ENCODE measurements around the gene SOCS1.

- no peak for TF ChIP-seq TARDBP (IDR thresholded peaks at IDR 0.05)
- no peak for TF ChIP-seq HDGF (IDR thresholded peaks at IDR 0.05; ENCODE audit: borderline replicate concordance)
- TF ChIP-seq ARNT (IDR thresholded peaks at IDR 0.05) = no peak
- TF ChIP-seq FOXM1 (IDR thresholded peaks at IDR 0.05; ENCODE audit: borderline replicate concordance) = no peak
- TF ChIP-seq, protein P1, sequence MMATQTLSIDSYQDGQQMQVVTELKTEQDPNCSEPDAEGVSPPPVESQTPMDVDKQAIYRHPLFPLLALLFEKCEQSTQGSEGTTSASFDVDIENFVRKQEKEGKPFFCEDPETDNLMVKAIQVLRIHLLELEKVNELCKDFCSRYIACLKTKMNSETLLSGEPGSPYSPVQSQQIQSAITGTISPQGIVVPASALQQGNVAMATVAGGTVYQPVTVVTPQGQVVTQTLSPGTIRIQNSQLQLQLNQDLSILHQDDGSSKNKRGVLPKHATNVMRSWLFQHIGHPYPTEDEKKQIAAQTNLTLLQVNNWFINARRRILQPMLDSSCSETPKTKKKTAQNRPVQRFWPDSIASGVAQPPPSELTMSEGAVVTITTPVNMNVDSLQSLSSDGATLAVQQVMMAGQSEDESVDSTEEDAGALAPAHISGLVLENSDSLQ (IDR thresholded peaks at IDR 0.05) = no peak
- no peak for TF ChIP-seq FOXA1 (IDR thresholded peaks at IDR 0.05)
- no peak for TF ChIP-seq NFRKB (IDR thresholded peaks at IDR 0.05)
- no peak for TF ChIP-seq FOXK2 (IDR thresholded peaks at IDR 0.05)
- TF ChIP-seq L3MBTL2 (conservative IDR thresholded peaks at IDR 0.05) = no peak
- TF ChIP-seq SP1 (IDR thresholded peaks at IDR 0.05) = no peak
- TF ChIP-seq CTBP1 (IDR thresholded peaks at IDR 0.05; ENCODE audit: borderline replicate concordance) = no peak
- TF ChIP-seq SUZ12 (IDR thresholded peaks at IDR 0.05) = no peak
- no peak for TF ChIP-seq BHLHE40 (IDR thresholded peaks at IDR 0.05; ENCODE audit: borderline replicate concordance)
- no peak for TF ChIP-seq LEF1 (IDR thresholded peaks at IDR 0.05; ENCODE audit: borderline replicate concordance)
Observed at GRCh38 chr16:11280616-11281522, 24.9 kb upstream of the SOCS1 start, which contains the start of gene PRM1.

Measured in HEK293T (cell line).